Activated CD4-positive, alpha-beta T cell treated with anti-CD3 and anti-CD28 coated beads for 36 hours (primary cell): Measurements from ENCODE around the gene TP63. TPM values are rescaled to one million over a fixed set of nuclear protein-coding genes. Genes with fewer than 3 reads are reported as not detected.

Experiments
- ATAC-seq: fragments of 200-7000 bp; cut with Tn5 transposase; one replicate; pipeline ENCODE4 v1.10.0; 2021; ENCODE audit warnings: mild to moderate bottlenecking, moderate library complexity
- CTCF ChIA-PET: fragments of 350-600 bp; sonication (Branson Sonifier 250); formaldehyde crosslinking; loops from one replicate; lab custom pipeline; 2021; ENCODE audit warnings: antibody characterized with exemption; lab: Charles Lee
- POLR2A ChIA-PET: fragments of 350-600 bp; sonication (Branson Sonifier 250); formaldehyde crosslinking; loops from one replicate; lab custom pipeline; 2021; ENCODE audit warnings: antibody characterized with exemption, inconsistent platforms; lab: Charles Lee
- DNase-seq: peaks from one replicate; pipeline ENCODE4 v3.0.0-alpha.2; 2020
- H3K27ac Mint-ChIP-seq: one replicate; pipeline ENCODE4 v1.8.0; 2021; ENCODE audit warnings: mixed read lengths
- H3K27me3 Mint-ChIP-seq: one replicate; pipeline ENCODE4 v1.8.0; 2021; ENCODE audit warnings: mixed read lengths
- H3K36me3 Mint-ChIP-seq: one replicate; pipeline ENCODE4 v1.8.0; 2021; ENCODE audit warnings: low read depth, mixed read lengths
- H3K4me1 Mint-ChIP-seq: one replicate; pipeline ENCODE4 v1.8.0; 2021; ENCODE audit warnings: mixed read lengths
- H3K4me3 Mint-ChIP-seq: one replicate; pipeline ENCODE4 v1.8.0; 2021; ENCODE audit warnings: mild to moderate bottlenecking, moderate library complexity, mixed read lengths
- H3K9me3 Mint-ChIP-seq: one replicate; pipeline ENCODE4 v1.8.0; 2021; ENCODE audit warnings: low read depth, mixed read lengths
- intact Hi-C, 2 experiments: fragments of 100-400 bp; cut with DNase I in 1 of 2; cut with micrococcal nuclease in 1 of 2; formaldehyde crosslinking; loops; one replicate each; pipeline versions ENCODE4 v1.14.2 to v1.15.1; 2022 to 2024; cut with DNase I, micrococcal nuclease
- total RNA-seq, 2 experiments: library from RNA; stranded (reverse); gene quantifications; one replicate each; pipeline ENCODE4 v1.2.3, GENCODE V29; 2021

The TP63 gene
- total RNA-seq, 2 experiments from 2014 or later = 0.33 to 0.46 TPM

DNA sequence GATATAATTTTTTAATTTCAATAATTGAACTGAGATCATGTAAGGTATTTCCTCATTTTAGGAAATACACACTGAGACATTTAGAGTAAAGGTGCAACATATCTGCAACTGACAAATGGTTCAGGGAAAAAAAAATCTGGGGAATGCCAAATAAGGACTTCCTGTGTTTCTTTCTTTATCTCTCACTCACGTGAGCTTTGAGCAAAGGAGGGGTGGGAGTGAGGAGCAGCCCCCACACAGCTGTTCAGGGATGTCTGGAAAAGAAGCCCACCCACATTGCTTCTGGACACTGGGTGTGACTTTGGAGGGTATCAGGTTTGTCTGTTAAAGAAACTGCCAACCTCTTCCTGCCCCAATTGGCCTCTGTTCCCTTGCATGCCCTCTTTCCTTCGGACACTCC, 5.6 kb upstream of the TP63 start:
- Mint-ChIP-seq H3K4me3 (no peak overlapping the region), H3K27ac (no peak overlapping the region), H3K27me3 (no peaks in the 10 kb centered on the region), H3K4me1 (peaks cover 41% of the 10 kb centered on the region), H3K36me3 (no peaks in the 10 kb centered on the region), H3K9me3 (no peaks in the 10 kb centered on the region)
- intact Hi-C loops = no loop called here
- ChIA-PET CTCF (no interaction called here), POLR2A (no interaction called here)
- DNase-seq (no peak), ATAC-seq (no peak)

DNA sequence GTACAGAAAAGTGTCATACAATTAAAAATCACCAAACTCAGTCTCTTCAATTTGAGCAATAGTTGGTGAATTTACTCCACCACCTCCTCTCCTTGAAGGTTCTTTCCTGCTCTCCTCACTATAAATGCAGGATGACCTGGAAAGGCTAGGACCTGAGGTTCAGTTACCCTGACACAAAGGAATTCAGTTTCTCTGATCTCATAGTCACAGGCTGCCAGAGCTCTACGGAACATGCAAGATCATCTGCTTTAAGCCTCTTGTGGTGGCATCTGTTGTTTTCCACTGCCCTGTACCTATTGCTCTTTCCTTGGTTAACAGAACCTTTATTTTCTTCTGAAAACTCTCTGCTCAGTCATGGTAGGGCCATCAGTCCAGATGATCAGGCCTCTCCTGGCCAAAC, 4.9 kb upstream of the TP63 start:
- H3K9me3 Mint-ChIP-seq = no peaks in the 10 kb centered on the region
- H3K4me1 Mint-ChIP-seq = peaks cover 46% of the 10 kb centered on the region
- no peak overlapping the region for H3K27ac Mint-ChIP-seq
- H3K36me3 Mint-ChIP-seq = no peaks in the 10 kb centered on the region
- intact Hi-C loops = no loop called here
- H3K4me3 Mint-ChIP-seq = no peak overlapping the region
- ChIA-PET CTCF (interaction anchor here (0.5 kb wide), 1 partner anchor 295 kb away, joined by 3 read pairs; no protein-coding TSS in a partner anchor), POLR2A (no interaction called here)
- DNase-seq (no peak), ATAC-seq (no peak)
- no peaks in the 10 kb centered on the region for H3K27me3 Mint-ChIP-seq

- Mint-ChIP-seq H3K4me3 (no peak overlapping the region), H3K27me3 (no peaks in the 10 kb centered on the region), H3K36me3 (no peaks in the 10 kb centered on the region), H3K27ac (no peak overlapping the region), H3K9me3 (no peaks in the 10 kb centered on the region), H3K4me1 (peaks cover 25% of the 10 kb centered on the region)
- CTCF ChIA-PET = interaction anchor here (0.6 to 0.9 kb wide), 3 partner anchors 10 to 262 kb away, joined by 3 read pairs; no protein-coding TSS in a partner anchor
- intact Hi-C loops = no loop called here
- DNase-seq (no peak), ATAC-seq (no peak)
- POLR2A ChIA-PET = no interaction called here
Observed at GRCh38 chr3:189629803-189630455, 1.3 kb upstream of the TP63 start.

DNA sequence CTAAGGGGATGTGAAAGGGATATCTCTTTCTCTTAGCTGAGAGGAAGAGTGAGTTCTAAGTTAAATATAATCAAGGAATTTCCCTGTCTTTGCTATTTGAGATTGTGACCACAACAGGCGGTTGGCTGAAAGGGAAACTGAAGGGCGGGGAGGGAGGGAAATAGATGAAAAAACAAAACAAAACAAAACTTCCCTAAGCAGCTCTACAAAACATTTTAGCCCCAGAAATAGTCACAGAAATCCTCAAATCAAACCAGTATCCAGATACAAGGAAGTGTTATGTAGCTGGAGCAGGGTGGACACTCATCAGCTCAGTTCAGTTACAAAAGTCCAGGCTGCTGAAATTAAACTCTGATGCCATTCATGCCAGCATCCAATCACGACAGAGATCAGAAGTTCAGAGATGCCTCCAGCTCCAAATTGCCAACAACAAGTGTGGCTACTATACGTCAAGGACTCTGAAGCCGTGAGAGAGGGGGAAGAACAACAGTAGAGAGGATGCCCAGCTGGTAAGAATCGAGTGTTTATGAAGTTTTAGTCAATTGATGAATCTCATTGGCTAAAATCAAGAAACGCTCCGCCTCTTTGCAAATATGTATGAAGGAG, 319 bp upstream of the TP63 start:
- Mint-ChIP-seq H3K27me3 (no peaks in the 10 kb centered on the region), H3K4me3 (no peak overlapping the region), H3K36me3 (no peaks in the 10 kb centered on the region), H3K27ac (no peak overlapping the region), H3K4me1 (peaks cover 20% of the 10 kb centered on the region), H3K9me3 (no peaks in the 10 kb centered on the region)
- ChIA-PET CTCF (interaction anchor here (0.6 to 1.8 kb wide), 2 partner anchors 10 to 261 kb away, joined by 3 to 4 read pairs; no protein-coding TSS in a partner anchor), POLR2A (no interaction called here)
- intact Hi-C loops = no loop called here
- DNase-seq (peak; percentile 10), ATAC-seq (peak; percentile 6)

DNA sequence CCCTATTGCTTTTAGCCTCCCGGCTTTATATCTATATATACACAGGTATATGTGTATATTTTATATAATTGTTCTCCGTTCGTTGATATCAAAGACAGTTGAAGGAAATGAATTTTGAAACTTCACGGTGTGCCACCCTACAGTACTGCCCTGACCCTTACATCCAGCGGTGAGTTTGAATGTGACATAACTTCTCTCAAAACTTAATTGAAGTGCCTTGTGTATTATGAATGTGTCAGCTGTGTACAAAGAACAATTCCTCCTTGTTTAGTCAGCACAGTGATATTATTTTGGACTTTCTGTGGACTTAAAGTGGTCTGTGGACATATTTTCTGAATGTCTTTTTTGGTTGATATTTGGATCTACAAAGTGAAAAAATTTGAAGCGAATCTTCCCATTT, 220 bp downstream of the TP63 start:
- DNase-seq (no peak), ATAC-seq (no peak)
- Mint-ChIP-seq H3K9me3 (no peaks in the 10 kb centered on the region), H3K27ac (no peak overlapping the region), H3K4me3 (no peak overlapping the region), H3K36me3 (no peaks in the 10 kb centered on the region), H3K27me3 (no peaks in the 10 kb centered on the region), H3K4me1 (peaks cover 18% of the 10 kb centered on the region)
- POLR2A ChIA-PET = no interaction called here
- CTCF ChIA-PET = interaction anchor here (1.0 to 1.8 kb wide), 3 partner anchors 9 to 101 kb away, joined by 3 to 4 read pairs (median 4); no protein-coding TSS in a partner anchor
- intact Hi-C loops = no loop called here

GRCh38 chr3:189632242-189632641, 1.1 kb downstream of the TP63 start:
- ChIA-PET POLR2A (no interaction called here), CTCF (interaction anchor here (1.0 to 1.8 kb wide), 3 partner anchors 8 to 101 kb away, joined by 3 to 4 read pairs (median 4); no protein-coding TSS in a partner anchor)
- DNase-seq (no peak), ATAC-seq (no peak)
- no peaks in the 10 kb centered on the region for H3K27me3 Mint-ChIP-seq
- intact Hi-C loops = no loop called here
- H3K4me1 Mint-ChIP-seq = peaks cover 18% of the 10 kb centered on the region
- no peak overlapping the region for H3K4me3 Mint-ChIP-seq
- no peaks in the 10 kb centered on the region for H3K9me3 Mint-ChIP-seq
- no peaks in the 10 kb centered on the region for H3K36me3 Mint-ChIP-seq
- H3K27ac Mint-ChIP-seq = peak overlapping the region; percentile 20

DNA sequence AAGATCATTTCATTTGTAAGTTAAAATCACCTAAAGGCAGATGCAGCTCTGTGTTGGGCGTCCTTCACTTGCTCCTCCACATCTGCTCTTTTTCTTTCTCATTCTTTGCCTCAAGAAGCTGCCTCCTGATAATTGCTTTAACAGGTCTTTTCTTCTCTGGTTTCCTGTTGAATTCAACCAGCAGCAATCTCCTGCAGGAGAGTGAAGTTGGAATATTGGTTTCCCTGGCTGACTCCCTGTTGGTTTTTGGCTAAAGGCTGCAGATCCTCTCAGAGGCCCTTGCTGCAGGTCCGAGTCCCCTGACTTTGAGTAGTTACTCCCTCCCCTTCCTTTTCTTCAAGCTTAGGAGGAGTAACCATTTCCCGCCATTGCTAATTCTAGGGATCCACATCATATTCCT, 4.2 kb downstream of the TP63 start:
- intact Hi-C loops = no loop called here
- no peak overlapping the region for H3K4me3 Mint-ChIP-seq
- CTCF ChIA-PET = no interaction called here

DNA sequence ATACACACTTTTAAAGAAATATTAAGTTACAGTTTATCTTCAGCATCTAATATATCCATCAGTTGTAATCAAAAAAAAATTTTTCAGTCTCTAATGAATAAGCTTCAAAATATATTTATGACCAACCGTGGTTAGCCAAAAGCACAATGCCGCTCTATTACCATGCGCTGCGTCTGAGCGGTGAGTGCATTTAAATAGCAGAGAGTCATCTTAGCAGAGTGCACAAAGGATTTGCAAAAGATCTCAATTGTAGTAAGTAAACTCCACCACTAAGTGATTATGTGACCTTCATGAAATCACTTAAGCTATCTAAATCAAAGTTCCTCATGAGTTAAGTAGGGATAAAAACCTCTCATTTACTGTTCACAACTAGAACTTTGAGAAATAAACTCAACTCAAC, 4.9 kb downstream of the TP63 start:
- Mint-ChIP-seq H3K36me3 (no peaks in the 10 kb centered on the region), H3K9me3 (no peaks in the 10 kb centered on the region), H3K27me3 (no peaks in the 10 kb centered on the region), H3K27ac (no peak overlapping the region), H3K4me1 (peaks cover 5% of the 10 kb centered on the region), H3K4me3 (no peak overlapping the region)
- ChIA-PET POLR2A (interaction anchor here (0.7 kb wide), 1 partner anchor 16 kb away, joined by 4 read pairs; no protein-coding TSS in a partner anchor), CTCF (no interaction called here)
- DNase-seq (no peak), ATAC-seq (no peak)
- intact Hi-C loops = no loop called here

More for the DNA sequence above, 4.2 kb downstream of the TP63 start:
- Mint-ChIP-seq H3K36me3 (no peaks in the 10 kb centered on the region), H3K27ac (no peak overlapping the region), H3K4me1 (peaks cover 11% of the 10 kb centered on the region), H3K9me3 (no peaks in the 10 kb centered on the region), H3K27me3 (no peaks in the 10 kb centered on the region)
- DNase-seq = no peak
- POLR2A ChIA-PET = interaction anchor here (0.7 kb wide), 1 partner anchor 16 kb away, joined by 4 read pairs; no protein-coding TSS in a partner anchor
- no peak for ATAC-seq

- DNase-seq (no peak), ATAC-seq (no peak)
- Mint-ChIP-seq H3K9me3 (no peaks in the 10 kb centered on the region), H3K27ac (no peak overlapping the region), H3K4me3 (no peak overlapping the region), H3K27me3 (no peaks in the 10 kb centered on the region), H3K36me3 (no peaks in the 10 kb centered on the region), H3K4me1 (no peaks in the 10 kb centered on the region)
- POLR2A ChIA-PET = no interaction called here
- intact Hi-C loops = no loop called here
- CTCF ChIA-PET = no interaction called here
Observed at GRCh38 chr3:189637750-189638149, 6.6 kb downstream of the TP63 start.

- no peak for ATAC-seq
- CTCF ChIA-PET = no interaction called here
- DNase-seq = no peak
- H3K27ac Mint-ChIP-seq = no peak overlapping the region
- POLR2A ChIA-PET = no interaction called here
- no peak overlapping the region for H3K4me3 Mint-ChIP-seq
- H3K36me3 Mint-ChIP-seq = no peaks in the 10 kb centered on the region
- no peaks in the 10 kb centered on the region for H3K9me3 Mint-ChIP-seq
- intact Hi-C loops = no loop called here
- H3K27me3 Mint-ChIP-seq = no peaks in the 10 kb centered on the region
- no peaks in the 10 kb centered on the region for H3K4me1 Mint-ChIP-seq
Observed at GRCh38 chr3:189638276-189639031, 7.3 kb downstream of the TP63 start.

- H3K27ac Mint-ChIP-seq = no peak overlapping the region
- ATAC-seq (peak; percentile 47), DNase-seq (no peak)
- H3K36me3 Mint-ChIP-seq = no peaks in the 10 kb centered on the region
- POLR2A ChIA-PET = no interaction called here
- H3K27me3 Mint-ChIP-seq = no peaks in the 10 kb centered on the region
- no peak overlapping the region for H3K4me3 Mint-ChIP-seq
- H3K9me3 Mint-ChIP-seq = no peaks in the 10 kb centered on the region
- intact Hi-C loops = no loop called here
- CTCF ChIA-PET = interaction anchor here (1.9 kb wide), 1 partner anchor 10 kb away, joined by 10 read pairs; no protein-coding TSS in a partner anchor
- no peaks in the 10 kb centered on the region for H3K4me1 Mint-ChIP-seq
Observed at GRCh38 chr3:189641776-189642175, 10.6 kb downstream of the TP63 start.
